A549 (cell line): ENCODE data around the gene SLC20A1. TPM values are rescaled to one million over a fixed set of nuclear protein-coding genes. Genes with fewer than 3 reads are reported as not detected.

ENCODE experiments used
- ATAC-seq, 2 experiments: fragments of 200-7000 bp in 1 of 2; fragments of >200 bp in 1 of 2; cut with Nextera tagmentation in 1 of 2; cut with Tn5 transposase in 1 of 2; 3 replicates each; pipeline versions ENCODE4 v1.8.0 to v1.9.1; 2018 to 2020; ENCODE audit warnings: mild to moderate bottlenecking in 1 of 2, moderate library complexity in 1 of 2
- CTCF ChIA-PET: fragments of 300-600 bp; sonication (Branson Sonifier 250); formaldehyde crosslinking; extraction: SDS; loops from one replicate; lab custom pipeline; 2021; ENCODE audit warnings: antibody characterized with exemption, inconsistent platforms; lab: Yijun Ruan, JAX
- POLR2A ChIA-PET: fragments of 350-600 bp; formaldehyde crosslinking; extraction: SDS; loops from one replicate; lab custom pipeline; 2021; ENCODE audit warnings: antibody characterized with exemption, inconsistent platforms; lab: Yijun Ruan, JAX
- DNase-seq, 2 experiments: peaks; one replicate each; pipeline versions ENCODE4 v3.0.0 to v3.0.0-alpha.2; 2011 to 2016; ENCODE audit warnings: low read depth in 1 of 2, low spot score in 1 of 2
- FAIRE-seq: peaks from 2 replicates; lab custom pipeline; 2011; peaks lifted over from hg19 to GRCh38; lab: Jason Lieb, UNC
- H3K27ac ChIP-seq, 2 experiments: fragments of >200 bp; sonication (Bioruptor Twin); formaldehyde crosslinking; 3 replicates each; pipeline ENCODE4 v1.5.1; 2016 to 2017
- H3K4me1 ChIP-seq: fragments of >200 bp; sonication (Bioruptor Twin); formaldehyde crosslinking; 3 replicates; pipeline ENCODE4 v1.6.1; 2016
- H3K4me2 ChIP-seq: fragments of >200 bp; sonication (Bioruptor Twin); formaldehyde crosslinking; 3 replicates; pipeline ENCODE4 v1.6.1; 2016
- H3K4me3 ChIP-seq: fragments of >200 bp; sonication (Bioruptor Twin); formaldehyde crosslinking; 3 replicates; pipeline ENCODE4 v1.5.1; 2016
- H3K9me3 ChIP-seq: fragments of >200 bp; sonication (Bioruptor Twin); formaldehyde crosslinking; 3 replicates; pipeline ENCODE4 v1.6.1; 2016
- BCL3 ChIP-seq: fragments of >200 bp; sonication (Bioruptor Twin); formaldehyde crosslinking; IDR thresholded peaks from 3 replicates; pipeline ENCODE4 v1.6.1; 2016
- CEBPB ChIP-seq, 2 experiments: fragments of >200 bp in 1 of 2; sonication (Bioruptor Twin) in 1 of 2; formaldehyde crosslinking in 1 of 2; IDR thresholded peaks; 2 replicates each; pipeline ENCODE4 v1.6.1; 2012 to 2016
- CHD4 ChIP-seq: fragments of 200-600 bp; sonication (generic); IDR thresholded peaks from 2 replicates; pipeline ENCODE4 v1.6.1; 2016; ENCODE audit warnings: antibody characterized with exemption, mild to moderate bottlenecking, borderline replicate concordance
- E2F6 ChIP-seq: IDR thresholded peaks from 2 replicates; pipeline ENCODE4 v1.6.1; 2012; ENCODE audit warnings: low read depth, borderline replicate concordance
- EHF ChIP-seq: fragments of 250-450 bp; sonication (Bioruptor Pico); IDR thresholded peaks from 2 replicates; pipeline ENCODE4 v1.5.0; 2020; ENCODE audit warnings: mild to moderate bottlenecking
- EHMT2 ChIP-seq: fragments of 200-600 bp; sonication (generic); IDR thresholded peaks from 2 replicates; pipeline ENCODE4 v1.6.1; 2016; ENCODE audit warnings: antibody characterized with exemption, low read depth, mild to moderate bottlenecking, moderate library complexity
- ESRRA ChIP-seq: fragments of 150-350 bp; IDR thresholded peaks from 2 replicates; pipeline ENCODE4 v1.6.1; 2014; ENCODE audit warnings: mild to moderate bottlenecking, low read length, borderline replicate concordance
- FOXS1 ChIP-seq: fragments of 250-450 bp; sonication (Bioruptor Pico); IDR thresholded peaks from 2 replicates; pipeline ENCODE4 v1.5.0; 2020; ENCODE audit warnings: mild to moderate bottlenecking, moderate library complexity
- HES2 ChIP-seq: fragments of >200 bp; sonication (Bioruptor Twin); formaldehyde crosslinking; IDR thresholded peaks from 2 replicates; pipeline ENCODE4 v1.6.1; 2016
- JUN ChIP-seq, 2 experiments: fragments of >200 bp; sonication (Bioruptor Twin); formaldehyde crosslinking; IDR thresholded peaks; 2 replicates in 1 of 2; 3 replicates in 1 of 2; pipeline ENCODE4 v1.6.1; 2016 to 2017
- KDM1A ChIP-seq: fragments of 200-600 bp; sonication (generic); IDR thresholded peaks from 2 replicates; pipeline ENCODE4 v1.6.1; 2016; ENCODE audit warnings: low read depth, mild to moderate bottlenecking
- KDM5A ChIP-seq: fragments of 200-600 bp; sonication (generic); IDR thresholded peaks from 2 replicates; pipeline ENCODE4 v1.6.1; 2016; ENCODE audit warnings: antibody characterized with exemption, mild to moderate bottlenecking
- MAX ChIP-seq: IDR thresholded peaks from 2 replicates; pipeline ENCODE4 v1.6.1; 2012
- MYC ChIP-seq: IDR thresholded peaks from 2 replicates; pipeline ENCODE4 v1.6.1; 2012; ENCODE audit warnings: mild to moderate bottlenecking, inconsistent platforms, low read length, improper control_type of control experiment, borderline replicate concordance
- NPAS2 ChIP-seq: fragments of 250-450 bp; sonication (Bioruptor Pico); IDR thresholded peaks from 2 replicates; pipeline ENCODE4 v1.8.0; 2022; ENCODE audit warnings: mild to moderate bottlenecking, moderate library complexity, borderline replicate concordance
- NR3C1 ChIP-seq: fragments of >200 bp; sonication (Bioruptor Twin); formaldehyde crosslinking; IDR thresholded peaks from 3 replicates; pipeline ENCODE4 v1.6.1; 2017
- PHF8 ChIP-seq: fragments of 200-600 bp; sonication (generic); IDR thresholded peaks from 2 replicates; pipeline ENCODE4 v1.6.1; 2016; ENCODE audit warnings: low read depth, mild to moderate bottlenecking, antibody characterized with exemption, moderate library complexity, borderline replicate concordance
- POLR2A ChIP-seq: IDR thresholded peaks from 2 replicates; pipeline ENCODE4 v1.6.1; 2012; ENCODE audit warnings: mild to moderate bottlenecking, low read length
- RCOR1 ChIP-seq: fragments of 150-350 bp; IDR thresholded peaks from 2 replicates; pipeline ENCODE4 v1.6.1; 2014; ENCODE audit warnings: antibody characterized with exemption, low read length, low read depth
- RNF2 ChIP-seq: fragments of 200-600 bp; sonication (generic); IDR thresholded peaks from 2 replicates; pipeline ENCODE4 v1.6.1; 2016; ENCODE audit warnings: low read depth, mild to moderate bottlenecking, antibody characterized with exemption, moderate library complexity, borderline replicate concordance
- SMC3 ChIP-seq: fragments of >200 bp; sonication (Bioruptor Twin); formaldehyde crosslinking; IDR thresholded peaks from 3 replicates; pipeline ENCODE4 v1.6.1; 2018; ENCODE audit warnings: inconsistent platforms
- SREBF2 ChIP-seq: fragments of 450-650 bp; IDR thresholded peaks from 2 replicates; pipeline ENCODE4 v1.6.1; 2014; ENCODE audit warnings: mild to moderate bottlenecking, moderate library complexity
- USF2 ChIP-seq: fragments of 450-650 bp; IDR thresholded peaks from 2 replicates; pipeline ENCODE4 v1.6.1; 2014; ENCODE audit warnings: antibody characterized with exemption
- WGBS: methylation state at CpG from one replicate; pipeline ENCODE4 v1.1.6; 2017; ENCODE audit errors: missing lambda C conversion rate; 5-methylcytosine and 5-hydroxymethylcytosine counted together
- polyA plus RNA-seq, 4 experiments: library from polyadenylated mRNA; depleted of rRNA in 3 of 4; stranded (reverse); fragments of >200 nt; fragmentation: RNase III in 1 of 4; extraction: RNeasy Plus Mini Kit Qiagen cat#74134 plus additional on column Dnase treatment in 1 of 4; gene quantifications; 2 replicates in 3 of 4; 3 replicates in 1 of 4; pipeline ENCODE4 v1.2.3, GENCODE V29; 2011 to 2017

Gene SLC20A1
- polyA plus RNA-seq, 2 of the 4 experiments (the other 2 are of a cell fraction) = 83.6 to 86.8 TPM

- H3K4me2 ChIP-seq = no peak overlapping the region
- H3K4me1 ChIP-seq = peaks cover 15% of the 10 kb centered on the region
- FAIRE-seq = no peak
Measured at GRCh38 chr2:112683550-112684414, 38.0 kb downstream of the SLC20A1 start.

GRCh38 chr2:112684415-112684775, 38.7 kb downstream of the SLC20A1 start:
- no peak overlapping the region for H3K4me3 ChIP-seq
- no peak for DNase-seq
- TF ChIP-seq POLR2A = no peak
- TF ChIP-seq ESRRA = no peak
- TF ChIP-seq MAX = no peak
- TF ChIP-seq E2F6 = no peak
- no peak for TF ChIP-seq KDM1A
- TF ChIP-seq EHMT2 = no peak
- TF ChIP-seq RNF2 = no peak
- no peak for TF ChIP-seq JUN (IDR thresholded peaks at IDR 0.05)
- no peak for TF ChIP-seq RCOR1
- TF ChIP-seq, all 56 proteins: peak for 0
- 44% methylated on average over 3 of the region's 3 CpGs for WGBS
- CTCF ChIA-PET = interaction anchor here (2.1 to 16.4 kb wide), 3 partner anchors 15 to 58 kb away, joined by 5 to 116 read pairs (median 26); no protein-coding TSS in a partner anchor
- POLR2A ChIA-PET = no interaction called here
- no peak for FAIRE-seq
- Histone ChIP-seq H3K9me3 (no peaks in the 10 kb centered on the region), H3K4me2 (no peak overlapping the region), H3K27ac (no peak overlapping the region), H3K4me1 (peaks cover 19% of the 10 kb centered on the region)
- no peak for ATAC-seq

More at GRCh38 chr2:112683550-112684414, 38.0 kb downstream of the SLC20A1 start:
- no peak for TF ChIP-seq E2F6
- no peak for TF ChIP-seq BCL3
- TF ChIP-seq CHD4 = no peak
- TF ChIP-seq NPAS2 (CRISPR knock-in tag) = no peak
- no peak for TF ChIP-seq EHF (CRISPR knock-in tag)
- TF ChIP-seq CEBPB (IDR thresholded peaks at IDR 0.05) = no peak
- TF ChIP-seq USF2 = no peak
- TF ChIP-seq SREBF2 = no peak
- no peak for TF ChIP-seq POLR2A
- CTCF ChIA-PET = interaction anchor here (0.7 to 16.4 kb wide), 5 partner anchors 8 to 58 kb away, joined by 3 to 116 read pairs (median 5); no protein-coding TSS in a partner anchor
- DNase-seq (no peak), ATAC-seq (no peak)
- Histone ChIP-seq H3K9me3 (no peaks in the 10 kb centered on the region), H3K4me3 (no peak overlapping the region), H3K27ac (no peak overlapping the region)
- WGBS = 86% methylated on average over 12 of the region's 12 CpGs
- POLR2A ChIA-PET = no interaction called here

- peaks cover 14% of the 10 kb centered on the region for H3K4me1 ChIP-seq
- H3K9me3 ChIP-seq = no peaks in the 10 kb centered on the region
- TF ChIP-seq FOXS1 (no peak), HES2 (no peak), NR3C1 (no peak), SMC3 (no peak), PHF8 (no peak), MYC (no peak), KDM5A (no peak), EHF (CRISPR knock-in tag) (no peak)
- TF ChIP-seq, all 56 proteins: peak for 0
- POLR2A ChIA-PET = interaction anchor here (1.0 kb wide), 1 partner anchor 39 kb away, joined by 3 read pairs; the partner anchor contains the start of gene SLC20A1
- FAIRE-seq (no peak), DNase-seq (peak; percentile 26 to 40), ATAC-seq (peak; percentile 79 to 81)
- CTCF ChIA-PET = interaction anchor here (0.6 to 16.4 kb wide), 10 partner anchors 10 to 98 kb away, joined by 3 to 116 read pairs (median 4); no protein-coding TSS in a partner anchor
- WGBS = 89% methylated on average over 4 of the region's 4 CpGs
- Histone ChIP-seq H3K4me3 (no peak overlapping the region), H3K4me2 (no peak overlapping the region), H3K27ac (no peak overlapping the region)
Measured at GRCh38 chr2:112685271-112685884, 39.6 kb downstream of the SLC20A1 start.
